GM19193 (cell line): ENCODE results near the gene ATP6V1F.

Source experiments
- POLR2A ChIP-seq: IDR thresholded peaks from 4 replicates; pipeline ENCODE4 v1.6.1; 2011; ENCODE audit not compliant: insufficient read depth, insufficient read length; ENCODE audit errors: extremely low read depth

The ATP6V1F gene

GRCh38 chr7:128867842-128868623, 5.4 kb downstream of the ATP6V1F start:
- no peak for TF ChIP-seq POLR2A

GRCh38 chr7:128868624-128869137, 6.0 kb downstream of the ATP6V1F start:
- TF ChIP-seq POLR2A: no peak

GRCh38 chr7:128869138-128869943, 6.7 kb downstream of the ATP6V1F start:
- TF ChIP-seq POLR2A: peak; percentile 27

DNA sequence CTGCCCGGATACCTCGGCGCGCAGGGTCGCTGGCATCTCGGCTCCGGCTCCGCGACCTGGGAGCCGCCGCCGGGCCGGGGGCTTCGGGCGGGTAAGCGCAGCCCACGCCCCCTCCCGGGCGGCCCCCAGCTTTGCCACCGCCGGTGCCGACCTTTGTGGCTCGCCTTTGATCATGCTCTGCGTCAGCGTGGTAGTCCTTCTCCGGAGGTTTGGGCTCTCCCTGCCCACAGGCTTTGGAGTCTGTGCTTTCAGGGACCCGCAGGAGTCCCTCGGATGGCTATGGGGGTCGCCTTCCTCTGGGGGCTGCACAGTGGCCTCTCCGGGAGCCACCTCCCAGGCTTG, 7.3 kb downstream of the ATP6V1F start:
- TF ChIP-seq POLR2A: no peak

- no peak for TF ChIP-seq POLR2A
These were observed 8.4 kb downstream of the ATP6V1F start for GRCh38 chr7:128871050-128871449.

DNA sequence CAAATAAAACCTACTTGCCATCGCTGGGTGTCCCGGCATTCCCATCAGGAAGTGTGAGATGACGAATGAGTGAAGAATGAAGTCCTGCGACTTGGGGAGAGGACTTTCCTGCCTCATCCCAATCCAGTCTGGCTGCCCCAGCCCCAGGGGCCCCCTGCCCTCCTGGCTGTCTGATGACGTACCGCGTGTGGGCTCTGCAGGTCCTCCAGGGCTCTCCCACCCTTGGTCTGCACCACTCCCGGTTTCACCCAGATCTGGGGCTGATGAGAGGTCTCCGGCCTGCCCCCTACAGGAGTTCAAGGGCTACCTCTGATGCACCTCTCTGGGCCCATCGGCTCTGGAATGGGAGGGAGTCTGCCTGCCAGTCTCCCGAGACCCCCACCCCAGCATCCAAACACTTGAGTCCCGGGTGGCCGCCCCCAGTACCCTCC, 9.8 kb downstream of the ATP6V1F start:
- no peak for TF ChIP-seq POLR2A

DNA sequence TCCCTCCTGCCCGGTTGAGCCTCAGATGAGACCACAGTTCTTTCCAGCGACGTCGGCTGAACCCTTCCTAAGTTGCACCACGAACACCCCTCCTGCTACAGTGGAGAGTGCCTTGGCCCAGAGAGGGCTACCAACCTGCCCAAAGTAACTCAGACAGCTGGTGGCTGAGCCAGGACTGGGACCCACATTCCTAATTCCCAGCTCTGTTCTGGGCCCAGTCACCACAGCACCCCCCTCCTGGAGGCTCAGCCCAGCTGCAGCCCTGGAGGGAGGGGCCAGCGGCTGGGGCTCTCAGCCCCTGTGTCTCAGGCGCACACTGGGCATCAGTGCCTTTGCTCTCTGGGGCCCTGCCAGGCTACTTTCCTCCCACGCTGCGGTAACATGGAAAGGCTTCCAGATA, 10.6 kb downstream of the ATP6V1F start:
- no peak for TF ChIP-seq POLR2A

DNA sequence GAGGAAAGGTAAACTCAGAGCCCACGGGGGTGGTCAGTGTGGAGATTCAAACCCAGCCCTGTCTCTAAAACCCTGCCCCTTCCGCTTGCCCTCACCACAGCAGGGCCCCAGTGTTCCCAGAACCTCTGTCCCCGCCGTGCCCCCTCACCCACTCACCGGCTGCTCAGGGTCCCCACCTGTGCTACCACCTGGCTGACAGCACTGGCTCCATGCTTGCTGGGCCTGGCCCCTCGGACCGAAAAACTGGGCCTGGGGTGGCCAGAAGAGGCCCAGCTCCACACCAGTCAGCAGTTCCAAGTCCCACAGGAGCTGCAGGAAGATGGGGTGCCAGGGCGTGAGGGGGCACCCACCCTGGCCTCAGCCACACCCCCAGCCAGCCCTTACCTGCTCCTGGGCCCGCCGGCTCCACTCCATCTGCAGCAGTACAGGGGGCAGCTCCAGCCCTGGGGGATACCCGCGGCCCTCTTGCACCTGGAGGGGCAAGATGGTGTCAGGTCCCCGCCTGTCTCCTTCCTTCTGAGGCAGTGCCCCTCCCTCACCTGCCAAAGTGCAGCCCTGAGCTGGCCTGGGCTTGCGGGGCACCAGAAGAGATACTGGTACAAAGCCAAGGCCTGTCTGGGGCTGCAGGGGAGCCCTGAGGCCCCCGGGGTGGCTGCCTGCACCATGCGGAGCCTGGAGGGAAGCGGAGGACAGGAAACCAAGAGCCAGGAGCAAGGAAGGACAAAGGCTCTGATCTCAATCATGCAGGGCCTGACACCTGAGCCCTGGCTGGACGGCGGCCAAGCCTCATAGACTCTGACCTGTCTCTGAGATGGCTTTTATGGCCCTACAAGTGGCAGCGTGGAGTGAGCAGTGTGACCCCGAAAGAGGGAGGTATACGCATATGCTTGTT, 11.7 kb downstream of the ATP6V1F start:
- no peak for TF ChIP-seq POLR2A

- TF ChIP-seq POLR2A: no peak
These were observed 12.9 kb downstream of the ATP6V1F start for GRCh38 chr7:128875523-128875948.

DNA sequence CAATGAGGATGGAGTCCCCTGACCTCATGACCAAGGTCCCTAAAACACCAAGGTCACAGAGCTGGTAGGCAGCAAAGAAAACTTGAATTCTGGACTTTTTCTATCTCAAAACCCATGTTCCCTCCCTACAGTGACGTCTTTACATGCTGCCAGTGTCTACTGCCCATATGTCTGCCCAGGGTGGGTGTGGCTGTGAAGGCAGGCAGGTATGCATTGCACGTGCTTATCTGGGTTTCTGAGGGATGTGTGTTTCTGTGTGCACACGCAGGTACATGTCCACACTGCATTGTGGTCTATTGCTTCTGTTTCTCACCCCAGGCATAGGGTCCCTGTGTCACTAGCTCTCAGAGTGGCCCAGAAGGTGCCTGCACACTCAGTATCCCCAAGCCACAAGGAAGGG, 13.5 kb downstream of the ATP6V1F start:
- TF ChIP-seq POLR2A: no peak

GRCh38 chr7:128876586-128876977, 13.9 kb downstream of the ATP6V1F start:
- TF ChIP-seq POLR2A: no peak

- no peak for TF ChIP-seq POLR2A
These were observed 14.5 kb downstream of the ATP6V1F start for GRCh38 chr7:128876978-128877755.

GRCh38 chr7:128877756-128878120, 15.1 kb downstream of the ATP6V1F start:
- no peak for TF ChIP-seq POLR2A
